Midbrain (tissue), 1 donor: ENCODE measurements around the gene MOBP.

Experiments
- DNase-seq: peaks from one replicate; lab custom pipeline; 2025; lab: John Stamatoyannopoulos, UW

Gene MOBP

GRCh38 chr3:39497753-39498152 lies 30.3 kb downstream of the MOBP start:
- no peak for DNase-seq

- no peak for DNase-seq
These were observed 32.3 kb downstream of the MOBP start for GRCh38 chr3:39499651-39500273.

GRCh38 chr3:39501059-39501458 lies 33.6 kb downstream of the MOBP start:
- DNase-seq: no peak

- no peak for DNase-seq
These were observed 34.7 kb downstream of the MOBP start for GRCh38 chr3:39501968-39502837.

GRCh38 chr3:39502838-39503145 lies 35.3 kb downstream of the MOBP start:
- no peak for DNase-seq

- no peak for DNase-seq
These were observed 38.6 kb downstream of the MOBP start for GRCh38 chr3:39505866-39506742.

GRCh38 chr3:39506863-39507262 lies 39.4 kb downstream of the MOBP start:
- no peak for DNase-seq

GRCh38 chr3:39513791-39514369 lies 46.4 kb downstream of the MOBP start:
- DNase-seq: no peak

- DNase-seq: no peak
These were observed 48.4 kb downstream of the MOBP start for GRCh38 chr3:39515681-39516441.

- no peak for DNase-seq
These were observed 51.6 kb downstream of the MOBP start for GRCh38 chr3:39519103-39519502.

- no peak for DNase-seq
These were observed 52.2 kb downstream of the MOBP start for GRCh38 chr3:39519554-39520288.

- DNase-seq: no peak
These were observed 54.0 kb downstream of the MOBP start for GRCh38 chr3:39521456-39521855.

- DNase-seq: no peak
These were observed 56.6 kb downstream of the MOBP start for GRCh38 chr3:39524107-39524506.

- no peak for DNase-seq
These were observed 61.4 kb downstream of the MOBP start for GRCh38 chr3:39528844-39529243.

- no peak for DNase-seq
These were observed 62.1 kb downstream of the MOBP start for GRCh38 chr3:39529577-39529976.

GRCh38 chr3:39531066-39531465 lies 63.6 kb downstream of the MOBP start:
- no peak for DNase-seq

GRCh38 chr3:39531665-39532064 lies 64.2 kb downstream of the MOBP start:
- DNase-seq: no peak

GRCh38 chr3:39532777-39533176 lies 65.3 kb downstream of the MOBP start:
- no peak for DNase-seq

GRCh38 chr3:39533226-39533625 lies 65.7 kb downstream of the MOBP start:
- no peak for DNase-seq

GRCh38 chr3:39540162-39540921 lies 72.9 kb downstream of the MOBP start:
- DNase-seq: no peak
